ENCODE results near the gene EPB41L5. TPM values are rescaled to one million over a fixed set of nuclear protein-coding genes. Genes with fewer than 3 reads are reported as not detected.

The EPB41L5 gene
- total RNA-seq, 1 donor from 2014 or later, result 75.3 TPM

- Mint-ChIP-seq H3K27ac (no peak overlapping the region), H3K27me3 (peaks cover 43% of the 10 kb centered on the region), H3K36me3 (ENCODE audit: insufficient read depth) (no peaks in the 10 kb centered on the region), H3K4me1 (ENCODE audit: low read depth) (peaks cover 8% of the 10 kb centered on the region), H3K4me3 (ENCODE audit: low read depth) (no peak overlapping the region), H3K9me3 (ENCODE audit: low read depth) (no peaks in the 10 kb centered on the region)
- TF ChIP-seq CTCF (IDR thresholded peaks at IDR 0.05; ENCODE audit: unreplicated experiment), result no peak
- DNase-seq (ENCODE audit: low spot score, unreplicated experiment), result no peak
These were observed 215.6 kb downstream of the EPB41L5 start for GRCh38 chr2:120228503-120228902.

Other genes with a start within 250 kb of the EPB41L5 start
- gene TMEM185B, start 210.3 kb downstream of the EPB41L5 start, total RNA-seq, result 19.9 and 20.3 TPM in 2 replicates
- gene RALB, start 239.8 kb downstream of the EPB41L5 start, total RNA-seq, result 26.6 and 30.5 TPM in 2 replicates

All from progenitor cell of endocrine pancreas (in vitro differentiated cells).